GM19467 (cell line): ENCODE results near the gene RXFP2.

Experiments used
- ATAC-seq: cut with Tn5 transposase; IDR thresholded peaks from one replicate; pipeline ENCODE4 v1.9.1; 2021; ENCODE audit warnings: mild to moderate bottlenecking, moderate library complexity; ENCODE audit not compliant: unreplicated experiment

The RXFP2 gene, protein sequence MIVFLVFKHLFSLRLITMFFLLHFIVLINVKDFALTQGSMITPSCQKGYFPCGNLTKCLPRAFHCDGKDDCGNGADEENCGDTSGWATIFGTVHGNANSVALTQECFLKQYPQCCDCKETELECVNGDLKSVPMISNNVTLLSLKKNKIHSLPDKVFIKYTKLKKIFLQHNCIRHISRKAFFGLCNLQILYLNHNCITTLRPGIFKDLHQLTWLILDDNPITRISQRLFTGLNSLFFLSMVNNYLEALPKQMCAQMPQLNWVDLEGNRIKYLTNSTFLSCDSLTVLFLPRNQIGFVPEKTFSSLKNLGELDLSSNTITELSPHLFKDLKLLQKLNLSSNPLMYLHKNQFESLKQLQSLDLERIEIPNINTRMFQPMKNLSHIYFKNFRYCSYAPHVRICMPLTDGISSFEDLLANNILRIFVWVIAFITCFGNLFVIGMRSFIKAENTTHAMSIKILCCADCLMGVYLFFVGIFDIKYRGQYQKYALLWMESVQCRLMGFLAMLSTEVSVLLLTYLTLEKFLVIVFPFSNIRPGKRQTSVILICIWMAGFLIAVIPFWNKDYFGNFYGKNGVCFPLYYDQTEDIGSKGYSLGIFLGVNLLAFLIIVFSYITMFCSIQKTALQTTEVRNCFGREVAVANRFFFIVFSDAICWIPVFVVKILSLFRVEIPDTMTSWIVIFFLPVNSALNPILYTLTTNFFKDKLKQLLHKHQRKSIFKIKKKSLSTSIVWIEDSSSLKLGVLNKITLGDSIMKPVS

DNA sequence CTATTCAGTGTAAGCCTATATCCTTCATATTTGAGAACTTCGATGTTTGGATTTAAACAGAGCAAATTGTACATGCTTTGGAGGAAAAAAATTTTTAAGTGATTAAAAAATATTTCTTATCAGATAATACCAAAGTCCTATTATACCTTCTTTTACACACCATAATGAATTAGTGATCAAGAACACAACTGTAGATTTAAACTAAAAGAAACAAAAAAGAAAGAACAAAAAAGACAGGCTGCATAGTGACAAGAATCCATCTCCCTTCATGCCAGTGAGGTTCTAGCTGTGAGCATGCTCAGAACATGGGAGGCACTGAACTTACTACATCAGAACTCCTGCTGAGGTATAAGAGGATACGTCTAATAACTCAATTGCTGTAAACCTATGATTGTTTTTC lies at the start of gene RXFP2:
Gene RXFP2 (plus strand): TSS at position 301 of the 400 bp plus-strand sequence. CDS start 87 bp downstream, at position 388.
- ATAC-seq = no peak

DNA sequence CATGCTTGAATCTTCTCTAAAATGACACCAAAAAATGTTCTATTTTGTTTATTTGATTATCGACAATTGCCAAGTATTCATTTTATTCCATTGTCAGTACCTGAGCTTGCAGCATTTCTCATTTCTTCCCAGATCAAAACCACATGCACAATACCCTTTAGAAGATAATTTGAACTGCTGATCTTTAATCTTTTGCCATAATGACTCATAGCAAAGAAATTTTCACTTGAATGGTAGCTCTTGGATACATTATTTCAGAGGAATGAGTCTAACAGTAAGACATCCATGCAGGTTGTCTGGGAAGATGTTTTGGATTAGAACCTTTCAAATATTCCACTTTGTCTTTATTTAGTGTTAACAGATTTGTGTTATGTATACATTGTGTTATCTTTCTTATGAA lies 42.0 kb upstream of the RXFP2 start:
- no peak for ATAC-seq

DNA sequence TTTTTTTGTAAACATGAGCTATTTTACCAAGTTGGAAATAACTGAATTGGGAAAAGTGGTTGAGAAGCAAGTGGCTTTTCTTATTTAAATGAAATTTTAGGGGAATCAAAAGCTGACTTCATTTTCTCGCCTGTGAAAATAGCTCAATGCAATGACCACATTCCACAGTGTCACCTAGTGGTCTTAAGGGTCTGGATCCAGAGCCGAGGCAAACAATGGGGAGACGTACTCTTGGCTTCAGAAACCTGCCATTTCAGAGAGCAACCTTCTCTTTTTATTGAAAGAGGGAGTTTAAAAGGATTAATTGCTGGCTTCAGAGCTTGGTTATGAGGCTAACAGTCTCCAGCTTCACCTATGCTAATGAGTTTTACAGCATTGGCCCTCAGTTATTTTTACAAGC lies 39.7 kb upstream of the RXFP2 start:
- ATAC-seq = no peak

DNA sequence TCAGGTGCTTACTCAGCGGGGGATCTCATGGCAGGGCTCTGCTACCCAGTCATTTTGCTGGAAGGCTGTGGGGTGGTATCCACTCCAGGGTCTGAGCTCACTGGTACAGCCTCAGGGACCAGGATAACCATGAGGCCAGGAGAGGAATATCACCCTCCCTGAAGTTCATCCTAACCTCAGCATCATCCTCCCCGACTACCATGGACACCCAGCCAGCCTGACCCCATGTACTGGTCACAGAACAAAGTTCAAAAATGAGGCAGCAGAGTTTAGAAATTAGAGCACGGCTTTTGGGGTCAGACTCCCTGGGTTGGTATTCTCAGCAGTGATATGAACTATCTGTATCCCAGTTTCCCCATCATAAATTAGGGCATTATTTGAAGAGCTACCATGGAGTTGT lies 35.5 kb upstream of the RXFP2 start:
- ATAC-seq = no peak

DNA sequence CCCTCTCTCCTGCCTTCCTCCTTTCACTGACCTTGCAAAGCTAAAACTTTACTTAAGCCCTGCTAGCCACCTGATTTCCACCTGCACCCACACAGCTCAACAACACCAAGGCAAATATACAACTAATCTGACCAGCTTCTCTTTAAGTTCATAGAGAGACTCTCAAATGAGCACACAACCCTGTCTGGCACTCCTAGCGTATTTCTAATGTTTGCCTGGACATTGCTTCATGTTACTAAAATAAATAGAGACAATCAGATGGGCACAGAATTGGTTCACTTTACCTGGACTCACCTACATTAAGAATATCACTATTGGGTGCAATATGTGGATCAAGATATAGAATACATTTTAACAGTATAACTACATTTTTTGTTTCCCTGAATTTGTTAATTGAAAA lies 33.2 kb upstream of the RXFP2 start:
- no peak for ATAC-seq

DNA sequence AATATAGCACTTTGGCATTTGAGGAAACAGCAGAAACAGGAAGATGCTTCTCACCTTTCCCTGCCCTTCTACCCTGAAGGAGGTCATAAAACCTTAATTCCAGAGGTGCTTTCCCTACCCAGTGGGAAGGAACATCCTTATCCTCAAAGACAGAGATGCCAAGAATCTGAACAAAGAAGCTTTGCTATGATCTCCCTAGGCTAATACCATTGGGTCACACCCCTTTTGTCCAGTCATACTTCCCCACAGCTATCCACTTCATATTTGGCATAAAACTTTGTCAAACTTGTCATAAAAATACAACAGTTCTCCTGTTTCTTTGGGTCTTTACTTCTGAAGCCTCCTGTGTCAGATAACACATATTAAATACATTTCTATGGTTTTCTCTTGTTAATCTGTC lies 21.7 kb upstream of the RXFP2 start:
- no peak for ATAC-seq

DNA sequence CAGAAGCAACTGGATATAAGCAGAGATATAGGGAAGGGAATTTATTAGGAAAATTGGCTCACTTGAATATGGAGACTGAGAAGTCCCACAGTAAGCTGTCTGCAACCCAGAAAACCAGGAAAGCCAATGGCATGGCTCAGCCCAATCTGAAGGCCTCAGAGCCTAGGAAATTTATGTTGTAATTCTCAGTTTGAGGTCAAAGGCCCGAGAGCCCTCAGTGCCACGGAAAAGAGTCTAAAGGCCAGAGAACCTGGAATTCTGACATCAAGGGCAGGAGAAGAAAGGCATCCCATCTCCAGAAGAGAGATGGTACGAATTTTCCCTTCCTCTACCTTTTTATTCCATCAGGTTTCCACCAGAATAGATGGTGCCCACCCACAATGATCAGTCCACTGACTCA lies 20.1 kb upstream of the RXFP2 start:
- ATAC-seq = no peak

DNA sequence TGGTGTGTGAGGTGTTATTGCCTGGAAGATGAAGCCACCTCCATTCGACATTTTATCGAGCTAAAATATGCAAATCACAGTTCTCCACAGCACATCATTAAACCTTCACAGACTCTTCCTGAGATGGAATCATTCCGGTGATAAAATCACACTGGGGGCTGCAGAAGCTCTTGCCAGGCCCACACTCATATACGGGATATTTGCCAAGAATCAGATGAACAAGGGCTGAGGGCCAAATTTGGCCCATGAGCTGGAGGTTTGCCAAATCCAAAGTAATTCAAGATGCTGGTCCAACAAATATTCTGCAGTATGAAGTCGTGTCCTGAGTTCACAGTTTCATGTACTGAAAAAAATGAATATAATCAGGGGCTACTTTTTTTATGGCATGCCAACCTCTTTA lies 16.7 kb upstream of the RXFP2 start:
- ATAC-seq = no peak

DNA sequence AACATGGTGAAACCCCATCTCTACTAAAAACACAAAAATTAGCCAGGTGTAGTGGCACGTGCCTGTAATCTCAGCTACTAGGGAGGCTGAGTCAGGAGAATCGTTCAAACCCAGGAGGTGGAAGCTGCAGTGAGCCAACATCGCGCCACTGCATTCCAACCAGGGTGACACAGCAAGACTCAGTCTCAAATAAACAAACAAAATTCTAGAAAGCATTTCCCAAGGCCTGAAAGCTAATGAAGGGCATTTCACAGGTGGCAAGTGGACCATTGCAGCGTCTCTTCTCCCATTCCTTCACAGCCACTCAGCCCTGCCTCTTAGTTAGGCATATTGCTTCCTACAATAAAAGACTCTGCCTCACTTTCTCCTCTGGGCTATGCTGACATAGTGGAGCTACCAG lies 13.5 kb upstream of the RXFP2 start:
- ATAC-seq = no peak

DNA sequence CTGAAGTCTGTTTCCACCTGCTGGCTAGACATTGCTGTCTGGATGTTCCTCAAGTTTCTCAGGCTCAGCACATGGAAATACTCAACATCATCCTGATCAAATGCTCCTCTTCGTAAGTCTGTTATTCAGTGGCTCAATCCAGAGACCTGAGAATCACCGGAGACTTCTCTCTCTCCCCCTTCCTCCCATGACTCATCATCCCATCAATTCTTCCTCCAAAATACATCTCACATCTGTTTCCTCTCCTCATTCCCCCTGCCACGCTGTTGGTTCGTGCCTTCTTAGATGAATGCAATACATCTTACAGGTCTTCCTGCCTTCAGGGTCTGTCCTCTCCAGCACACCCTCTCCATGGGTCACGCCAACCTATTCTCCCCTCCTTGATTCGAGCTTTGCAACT lies 7.4 kb upstream of the RXFP2 start:
- no peak for ATAC-seq

DNA sequence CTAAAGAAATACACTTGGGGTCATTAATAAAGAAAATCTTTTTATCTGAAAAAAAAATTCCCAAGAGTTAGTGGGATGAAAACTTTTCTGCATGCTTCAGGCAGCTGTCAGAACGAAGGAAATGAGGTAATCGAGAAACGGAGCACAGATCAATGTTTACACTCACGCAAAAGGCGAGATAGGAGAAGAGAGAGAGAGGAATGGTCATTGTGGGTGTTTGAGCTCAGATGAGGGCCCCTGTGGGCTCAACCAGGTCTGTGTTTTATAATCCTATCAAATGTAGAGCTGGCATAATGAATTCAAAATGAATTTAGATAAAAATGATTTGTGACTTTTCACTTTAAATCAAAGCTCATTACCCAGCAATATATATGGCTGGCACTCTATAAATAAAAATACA lies 6.3 kb upstream of the RXFP2 start:
- no peak for ATAC-seq

DNA sequence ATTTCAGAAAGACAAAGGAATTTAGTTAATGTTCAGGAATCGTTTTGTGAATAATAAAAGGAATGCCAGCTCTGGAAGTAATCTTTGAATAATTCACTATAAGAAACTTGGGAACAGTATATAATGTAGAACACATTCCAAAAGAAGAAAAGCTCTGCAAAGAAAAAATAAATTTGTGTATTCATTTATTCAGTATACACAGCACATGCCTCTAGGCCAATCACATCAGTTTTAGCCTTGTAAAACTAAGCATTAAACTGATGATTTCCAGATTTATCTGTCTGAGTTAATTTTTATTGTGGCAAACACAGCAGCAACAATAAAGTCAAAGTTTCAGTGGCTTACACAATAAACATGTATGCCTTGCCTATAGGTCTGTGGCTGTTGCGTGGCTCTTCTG lies 5.7 kb upstream of the RXFP2 start:
- ATAC-seq = no peak

DNA sequence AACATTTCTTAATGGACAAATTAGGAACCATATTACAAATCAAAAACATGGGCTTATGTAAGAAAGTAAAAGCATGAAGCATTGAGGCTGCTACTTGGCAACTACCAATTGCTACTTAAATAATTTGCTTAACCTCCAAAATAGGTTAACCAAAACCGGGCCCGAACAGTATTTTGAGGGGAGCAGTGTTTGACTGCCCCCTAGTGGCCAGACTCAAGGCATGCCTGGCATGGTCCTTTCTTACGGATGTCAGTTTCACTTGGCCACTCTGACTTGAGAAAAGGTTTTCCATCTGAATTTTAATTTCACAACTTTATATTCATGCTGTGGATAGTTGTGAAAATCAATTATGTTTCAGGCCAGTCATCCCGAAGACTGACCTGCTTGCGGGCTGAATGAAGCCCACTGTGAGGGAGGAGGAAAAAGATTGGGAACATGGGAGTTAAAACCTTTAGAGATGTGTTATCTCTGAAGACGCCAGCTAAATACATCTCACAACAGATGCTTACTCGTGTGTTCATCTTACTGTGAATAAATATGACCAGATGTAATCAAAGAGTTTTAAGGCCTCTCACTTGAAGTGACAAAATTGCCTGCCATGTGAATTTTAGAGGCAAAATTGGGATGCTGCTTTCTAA lies 2.9 kb downstream of the RXFP2 start:
- peak; percentile 88 for ATAC-seq

DNA sequence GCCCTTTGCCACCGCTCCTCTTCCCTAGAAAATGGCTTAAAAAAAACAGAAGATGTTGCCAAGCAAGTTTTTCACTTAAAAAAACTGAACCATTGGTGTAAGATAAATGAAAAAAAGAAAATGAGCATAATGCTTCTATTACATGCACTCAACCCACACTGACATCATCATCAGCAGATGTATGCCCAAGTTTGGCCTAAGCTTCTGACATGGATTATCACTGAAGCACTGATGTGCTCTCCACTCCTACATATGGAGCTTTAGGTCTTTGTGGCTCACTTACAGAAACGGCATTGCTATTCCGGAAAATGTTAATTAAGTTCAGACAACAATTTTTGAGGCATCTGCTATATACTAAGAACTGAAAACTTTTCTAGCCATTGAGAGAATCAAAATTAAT lies 8.0 kb downstream of the RXFP2 start:
- no peak for ATAC-seq

DNA sequence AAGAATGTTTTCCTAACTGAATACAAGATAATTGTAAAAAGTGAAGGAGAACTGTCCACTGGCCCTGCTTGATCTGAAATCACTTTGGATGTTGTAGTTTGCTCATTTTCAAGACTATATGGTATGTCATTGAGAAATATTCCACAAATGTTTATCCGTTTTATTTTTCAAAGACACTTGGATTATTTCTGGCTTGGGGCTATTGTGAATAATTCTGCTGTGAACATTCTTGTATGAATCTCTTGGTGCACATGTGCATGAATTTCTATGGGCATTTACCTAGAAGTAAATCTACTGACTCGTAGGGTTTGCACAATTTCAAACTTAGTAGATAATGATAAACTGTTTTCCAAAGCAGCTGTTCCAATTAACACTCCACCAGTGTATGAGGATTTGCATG lies 8.6 kb downstream of the RXFP2 start:
- ATAC-seq = no peak

DNA sequence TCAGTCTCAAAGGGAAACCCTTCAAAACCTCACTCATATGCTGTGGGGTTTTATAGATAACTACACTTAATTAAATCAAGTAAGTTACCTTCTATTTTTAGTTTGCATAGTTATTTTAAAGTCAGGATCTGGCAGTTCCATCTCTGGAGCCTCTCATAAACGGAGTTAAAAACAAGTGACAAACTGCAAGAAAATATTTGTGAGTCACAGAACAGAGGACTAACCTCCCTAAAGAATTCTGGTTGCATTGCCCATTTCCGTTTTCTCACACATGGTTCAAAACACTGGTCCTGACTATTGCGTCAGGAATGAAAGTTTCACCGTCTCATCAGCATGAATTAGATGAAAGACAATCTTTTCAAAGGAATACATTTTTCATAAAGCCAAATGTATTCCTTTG lies 10.6 kb downstream of the RXFP2 start:
- no peak for ATAC-seq

DNA sequence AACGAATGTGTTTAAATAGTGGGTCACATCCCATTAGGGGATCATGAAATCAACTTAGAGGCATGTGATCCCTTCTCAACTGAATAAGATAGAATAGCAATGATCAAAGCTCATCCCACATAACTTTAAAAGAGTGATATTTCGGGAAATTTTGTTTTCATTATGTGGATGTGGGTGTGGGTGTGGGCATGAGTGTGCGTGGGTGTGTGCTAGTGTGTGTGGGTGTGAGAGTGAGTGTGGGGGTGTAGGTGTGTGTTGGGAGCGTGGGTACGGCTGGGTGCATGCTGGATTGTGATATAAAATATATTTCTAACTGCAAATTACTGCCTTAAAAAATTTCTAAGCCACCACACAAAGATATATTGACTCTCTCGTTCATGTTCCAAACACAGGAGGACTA lies 15.9 kb downstream of the RXFP2 start:
- ATAC-seq = no peak

DNA sequence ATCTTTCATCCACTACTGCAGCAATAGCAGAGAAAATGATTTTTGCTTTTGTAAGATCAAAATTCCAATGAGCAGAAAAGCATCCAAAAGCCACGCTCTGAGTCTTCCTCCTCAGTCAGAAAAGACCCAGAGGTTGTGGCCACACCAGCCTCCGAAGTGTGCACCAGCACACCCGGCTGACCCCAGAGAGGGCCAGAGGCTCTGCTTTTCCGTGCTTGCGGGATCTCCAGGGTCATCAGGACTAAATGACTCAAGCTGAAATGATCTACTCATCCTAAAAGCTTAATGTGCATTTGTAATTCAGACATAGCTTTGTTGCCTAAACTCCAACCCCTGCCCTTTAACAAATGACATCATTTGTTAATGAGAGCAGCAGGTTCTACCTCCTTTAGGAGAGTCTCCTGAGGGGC lies 16.5 kb downstream of the RXFP2 start:
- no peak for ATAC-seq

DNA sequence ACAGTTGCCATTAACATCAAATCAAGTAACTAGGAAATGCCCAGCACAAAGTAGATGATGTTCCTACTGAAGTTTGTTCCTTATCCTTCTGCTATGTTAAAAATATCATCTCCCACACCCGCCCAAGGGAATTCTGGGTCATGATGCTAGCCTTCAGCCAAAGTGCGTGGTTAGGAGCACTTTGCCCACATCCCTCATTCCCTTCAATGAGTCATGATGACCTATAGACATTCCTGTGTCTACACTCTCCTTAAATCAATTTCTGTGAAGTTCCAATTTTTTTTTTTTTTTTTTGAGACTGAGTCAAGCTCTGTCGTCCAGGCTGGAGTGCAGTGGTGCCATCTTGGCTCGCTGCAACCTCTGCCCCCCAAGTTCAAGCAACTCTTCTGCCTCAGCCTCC lies 17.0 kb downstream of the RXFP2 start:
- no peak for ATAC-seq

DNA sequence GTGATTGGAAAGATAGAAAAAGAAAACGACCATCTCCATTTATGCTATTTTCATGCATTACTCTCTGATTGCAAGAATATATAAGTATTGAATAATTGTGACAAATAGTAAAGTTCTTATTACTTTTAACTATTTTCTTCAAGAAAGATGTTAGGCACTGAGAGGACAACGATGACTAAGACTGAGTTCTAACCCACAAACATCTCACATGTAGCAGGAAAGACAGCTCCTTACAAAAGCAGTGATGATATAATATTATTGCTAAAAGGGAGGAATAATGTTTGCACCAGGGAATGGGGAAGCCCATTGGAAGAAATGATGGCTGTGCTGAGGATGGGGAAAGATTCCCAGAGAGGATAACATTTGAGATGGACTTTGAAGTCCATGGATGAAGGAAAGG lies 22.6 kb downstream of the RXFP2 start:
- ATAC-seq = no peak

DNA sequence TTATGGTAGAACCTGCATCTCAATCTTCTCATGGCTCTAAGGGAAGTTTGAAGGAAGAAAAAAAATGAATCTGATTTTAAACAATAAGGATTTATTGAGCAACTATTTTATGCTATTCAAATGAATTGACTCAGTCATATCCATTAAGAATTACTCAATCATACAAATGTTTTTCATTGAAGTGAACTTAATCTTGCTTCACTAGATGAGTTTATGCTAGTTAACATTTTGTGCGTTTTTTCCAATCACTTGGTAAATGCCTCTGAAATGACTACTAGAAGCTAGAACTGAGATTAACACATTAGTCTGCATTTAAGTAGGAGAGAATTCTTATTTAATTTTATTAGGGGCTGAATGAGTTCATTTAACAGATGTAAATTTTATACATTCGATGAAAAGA lies 25.2 kb downstream of the RXFP2 start:
- ATAC-seq = no peak
